Erythroblast (primary cell): Measurements from ENCODE around the gene RIOX2.

Experiments
- DNase-seq, 2 experiments: peaks; one replicate each; lab custom pipeline; 2025; lab: John Stamatoyannopoulos, UW
- GATA1 ChIP-seq: IDR thresholded peaks from 2 replicates; pipeline ENCODE4 v1.6.1; 2011; ENCODE audit warnings: low read depth, mild to moderate bottlenecking, control low read depth, low read length, moderate library complexity
- POLR2A ChIP-seq: IDR thresholded peaks from 2 replicates; pipeline ENCODE4 v1.6.1; 2011; ENCODE audit warnings: mild to moderate bottlenecking, low read length

RIOX2 gene

GRCh38 chr3:97974996-97975395 lies 2.8 kb upstream of the RIOX2 start:
- no peak for DNase-seq
- TF ChIP-seq POLR2A (no peak), GATA1 (no peak)

GRCh38 chr3:97972976-97973375 lies 745 bp upstream of the RIOX2 start:
- no peak for DNase-seq
- TF ChIP-seq POLR2A: no peak
- TF ChIP-seq GATA1: no peak

DNA sequence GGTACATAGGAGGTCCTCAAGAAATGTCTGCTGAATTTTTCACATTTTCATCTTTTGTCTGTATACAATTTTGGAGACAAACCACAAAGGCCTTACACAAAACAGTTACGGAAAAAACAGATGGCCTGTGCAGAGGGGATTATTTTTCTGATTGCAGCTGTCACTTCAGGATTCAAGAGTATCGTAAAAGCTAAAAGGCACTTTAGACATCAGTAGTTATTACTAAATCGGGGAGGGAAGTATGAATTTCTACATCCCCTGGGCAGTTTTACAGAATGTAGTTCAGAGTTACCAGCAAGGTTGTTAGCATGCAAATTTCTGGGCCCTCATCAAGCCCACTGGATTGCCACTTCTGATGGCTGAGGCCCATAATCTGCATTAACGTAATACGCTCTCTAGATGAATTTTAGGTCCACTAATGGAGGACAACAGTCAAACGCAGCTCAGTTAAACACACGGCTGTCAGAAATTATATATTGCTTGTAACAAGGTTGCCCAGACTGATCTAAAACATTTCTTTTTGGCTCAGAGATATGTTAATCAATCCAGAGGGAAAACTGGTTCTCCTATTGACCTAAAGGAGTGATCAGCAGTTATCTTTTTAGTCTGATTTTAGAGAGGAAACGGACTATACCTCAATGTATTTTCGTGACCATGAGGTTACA lies 1.1 kb downstream of the RIOX2 start:
- no peak for TF ChIP-seq GATA1
- no peak for TF ChIP-seq POLR2A
- no peak for DNase-seq

DNA sequence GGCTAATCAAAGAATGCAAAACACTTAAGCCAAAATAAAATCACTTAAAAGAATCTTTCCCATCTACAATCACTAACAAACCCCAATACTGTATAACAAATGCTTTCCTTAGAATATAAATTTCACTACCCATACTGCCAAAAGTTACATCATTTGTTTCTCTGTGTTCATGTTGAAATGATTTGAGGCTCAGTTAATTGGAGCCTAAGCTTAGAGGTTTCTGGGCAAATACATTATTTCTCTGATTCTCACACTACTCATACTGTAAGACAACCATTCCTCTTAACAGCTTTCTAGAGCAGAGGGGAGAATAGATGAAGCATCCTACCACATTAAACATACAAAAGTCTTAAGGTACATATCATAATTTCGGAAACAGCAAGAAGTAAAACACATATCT lies 2.1 kb downstream of the RIOX2 start:
- no peak for DNase-seq
- TF ChIP-seq POLR2A: no peak
- TF ChIP-seq GATA1: no peak

DNA sequence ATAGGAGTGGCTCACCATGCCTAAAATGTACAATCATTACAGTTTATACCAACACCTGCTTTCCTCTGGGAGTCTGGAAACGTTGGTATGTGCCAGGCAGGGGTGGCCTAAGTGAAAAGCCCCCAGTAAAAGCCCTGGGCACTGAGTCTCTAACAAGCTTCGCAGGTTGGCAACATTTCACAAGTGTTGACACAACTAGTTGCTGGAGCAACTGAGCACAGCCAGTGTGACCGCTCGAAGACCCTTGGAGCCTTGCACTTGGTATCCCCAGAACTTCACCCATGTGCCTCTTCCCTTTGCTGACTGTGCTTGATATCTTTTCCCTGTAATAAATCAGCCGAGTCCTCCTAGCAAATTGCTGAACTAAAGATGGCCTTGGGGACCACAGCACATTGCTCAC lies 2.7 kb downstream of the RIOX2 start:
- TF ChIP-seq POLR2A (no peak), GATA1 (no peak)
- DNase-seq: no peak

GRCh38 chr3:97968376-97968775 lies 3.9 kb downstream of the RIOX2 start:
- DNase-seq: no peak
- TF ChIP-seq GATA1: no peak
- no peak for TF ChIP-seq POLR2A

DNA sequence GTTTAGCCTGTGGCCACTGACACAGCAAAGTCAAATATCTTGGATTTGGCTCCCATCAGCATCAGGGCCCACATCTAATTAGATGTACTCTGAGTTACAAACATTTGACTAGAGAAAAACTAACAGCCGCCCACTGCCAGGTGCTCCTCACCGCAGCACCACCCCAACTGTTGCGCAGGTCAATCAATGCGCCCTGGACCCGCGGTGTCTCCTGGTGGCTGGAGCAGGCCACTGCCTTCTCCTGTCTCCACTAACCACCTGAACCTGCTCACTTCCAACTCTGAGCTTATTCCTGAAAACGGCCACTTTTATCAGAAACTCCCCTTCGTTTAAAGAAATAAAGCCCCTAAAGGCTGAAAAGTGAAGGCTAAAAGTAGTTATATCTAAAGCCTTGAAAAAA lies 4.3 kb downstream of the RIOX2 start:
- TF ChIP-seq POLR2A (no peak), GATA1 (no peak)
- no peak for DNase-seq

DNA sequence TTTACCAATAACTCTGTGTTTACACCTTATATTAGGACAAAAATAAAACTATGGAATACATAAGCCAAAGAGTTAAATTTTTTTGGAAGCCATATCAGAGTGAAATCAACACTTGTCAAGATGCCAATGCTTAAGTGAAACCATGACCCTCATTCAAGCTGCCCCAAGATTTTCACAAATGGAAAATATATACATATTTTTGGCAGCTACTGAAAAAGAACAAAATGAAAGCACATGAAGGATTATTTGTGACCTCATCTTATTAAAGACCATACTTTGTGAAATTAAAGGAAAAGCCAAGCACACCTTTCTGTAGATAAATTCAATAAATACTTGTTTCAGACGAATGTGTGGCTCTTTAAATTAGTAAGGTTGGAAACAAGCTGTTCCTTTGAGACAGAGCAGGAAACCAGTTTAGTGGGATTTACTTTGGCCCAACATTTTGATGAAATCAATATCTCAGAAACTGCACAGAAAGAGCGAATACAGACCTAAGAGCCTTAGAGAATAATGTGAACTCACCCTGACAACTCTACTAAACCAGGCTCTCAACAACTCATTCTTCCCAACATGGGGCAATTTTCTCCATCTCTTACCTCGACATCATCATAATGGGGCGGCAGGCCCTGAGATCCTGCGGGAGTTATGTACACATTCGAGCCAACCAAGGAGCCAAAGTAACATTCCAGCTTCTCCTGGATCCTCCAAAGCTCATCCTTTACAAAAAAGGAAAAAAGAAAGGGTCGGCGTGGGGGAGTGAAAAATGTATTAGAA lies 11.1 kb downstream of the RIOX2 start:
- DNase-seq: no peak
- no peak for TF ChIP-seq POLR2A
- no peak for TF ChIP-seq GATA1

DNA sequence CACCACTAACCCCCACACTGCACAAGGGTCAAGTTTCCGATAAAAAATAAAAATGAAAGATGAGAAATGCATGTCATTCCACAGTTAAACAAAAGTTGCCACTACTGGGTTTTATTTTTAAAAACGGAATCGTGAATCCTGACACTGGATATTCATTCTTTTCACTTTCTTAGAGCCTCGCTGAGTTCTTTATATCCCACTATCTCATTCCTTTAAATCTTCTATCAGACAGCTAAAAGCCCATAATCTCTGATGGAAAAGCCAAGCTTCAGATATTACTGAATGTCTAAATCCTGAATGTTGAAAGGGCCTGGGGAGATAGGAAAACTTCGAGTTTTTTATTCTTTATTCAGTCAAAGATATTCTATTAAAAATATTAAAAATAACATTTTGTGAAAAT lies 11.7 kb downstream of the RIOX2 start:
- no peak for DNase-seq
- TF ChIP-seq GATA1 (no peak), POLR2A (no peak)

GRCh38 chr3:97959872-97960271 lies 12.4 kb downstream of the RIOX2 start:
- no peak for DNase-seq
- no peak for TF ChIP-seq POLR2A
- no peak for TF ChIP-seq GATA1

DNA sequence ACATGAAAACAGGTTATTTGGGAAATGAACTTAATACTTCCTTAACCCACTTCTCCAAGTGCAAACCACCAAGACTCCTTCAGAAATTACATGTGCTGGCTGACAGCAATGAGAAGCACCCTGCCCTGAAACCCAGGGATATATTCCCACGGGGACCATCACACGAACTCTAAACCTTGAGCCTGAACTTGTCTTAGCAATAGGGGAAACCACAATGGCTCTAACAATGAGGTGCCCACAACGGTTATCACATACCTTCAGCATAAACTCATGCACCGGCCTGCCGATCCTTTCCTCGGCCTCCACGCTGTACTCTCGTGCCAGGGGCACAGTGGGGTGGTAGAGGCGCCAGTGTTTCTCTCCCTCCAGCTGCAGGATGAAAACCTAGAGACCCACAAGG lies 13.4 kb downstream of the RIOX2 start:
- DNase-seq: no peak
- TF ChIP-seq POLR2A (no peak), GATA1 (no peak)

- TF ChIP-seq POLR2A: no peak
- TF ChIP-seq GATA1: no peak
- no peak for DNase-seq
Measured at GRCh38 chr3:97958396-97958795, 13.8 kb downstream of the RIOX2 start.

- no peak for DNase-seq
- TF ChIP-seq GATA1 (no peak), POLR2A (no peak)
Measured at GRCh38 chr3:97957617-97958311, 14.5 kb downstream of the RIOX2 start.

DNA sequence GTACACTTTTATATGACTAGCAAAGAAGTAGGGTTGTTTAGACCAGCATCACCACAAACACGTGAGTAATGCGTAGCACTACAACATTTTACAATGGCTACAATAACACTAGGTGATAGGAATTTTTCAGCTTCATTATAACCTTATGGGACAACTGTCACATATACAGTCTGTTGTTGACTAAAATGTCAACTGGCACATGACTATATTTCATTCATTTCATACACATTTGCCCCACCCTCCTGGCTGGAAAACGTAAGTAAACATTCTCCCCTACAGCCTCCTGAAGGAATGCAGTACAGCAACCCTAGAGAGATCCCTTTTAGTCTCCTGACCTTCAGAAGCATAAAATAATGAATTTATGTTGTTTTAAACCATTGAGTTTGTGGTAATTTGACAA lies 16.2 kb downstream of the RIOX2 start:
- no peak for DNase-seq
- TF ChIP-seq GATA1 (no peak), POLR2A (no peak)
